ENCODE results near the gene ACTRT3.
"Not testable (repeated sequence)": the region's sequence is repeated elsewhere in the genome, so short reads cannot be mapped to it uniquely, and the experiment has no call there.

Gene ACTRT3

DNA sequence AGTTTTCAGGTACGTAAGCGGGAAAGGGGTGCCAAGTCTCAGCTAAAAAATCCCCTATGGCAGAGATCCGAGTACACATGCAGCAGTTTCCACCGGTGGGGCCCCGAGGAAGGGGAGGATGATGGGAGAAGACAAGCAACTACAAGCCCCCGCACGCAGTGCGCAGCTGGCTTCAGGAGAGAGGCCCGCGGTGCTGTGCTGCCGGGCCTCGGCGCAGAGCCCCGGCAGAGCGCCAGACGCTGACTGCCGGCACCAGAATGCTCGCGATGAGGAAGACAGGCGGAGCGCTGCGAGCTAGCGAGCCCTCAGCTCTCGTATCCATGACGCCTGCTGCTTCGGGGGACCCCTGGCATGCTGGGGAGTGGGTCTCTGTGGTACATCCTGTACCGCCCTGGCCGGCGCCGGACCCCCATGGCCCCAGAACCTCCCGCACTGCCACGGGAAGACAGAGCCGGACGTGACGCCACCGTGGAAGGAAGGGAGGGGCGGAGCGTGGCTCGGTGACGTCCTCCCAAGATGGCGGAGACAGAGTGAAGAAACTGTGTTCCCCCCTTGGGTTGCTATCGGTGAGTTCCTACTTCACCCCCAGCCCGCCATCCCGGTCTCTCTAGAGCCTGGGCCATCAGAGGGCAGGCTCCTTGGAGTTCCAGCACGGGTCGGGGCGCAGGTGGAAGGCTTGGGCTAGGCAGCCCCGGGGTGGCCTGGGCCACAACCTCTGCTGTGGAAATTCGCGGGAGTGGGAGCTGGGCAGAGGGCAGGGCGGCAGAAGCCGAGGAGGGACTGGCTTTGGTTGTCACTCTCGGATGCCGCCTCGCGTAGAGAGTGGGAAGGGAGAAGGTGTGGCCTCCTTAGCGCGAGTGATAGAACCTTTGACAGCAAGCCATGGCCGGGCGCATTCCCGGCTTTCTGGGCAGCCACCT lies 3.8 kb upstream of the ACTRT3 start, which contains the start of gene MYNN:
Gene MYNN, plus strand, starts transcription at position 500 of the 920 bp plus-strand sequence. CDS start 900 bp downstream, outside the sequence.
- peak; percentile 92 for DNase-seq (ENCODE audit: low spot score)

GRCh38 chr3:169772305-169772896 lies 3.0 kb upstream of the ACTRT3 start:
- peak; percentile 93 for DNase-seq (ENCODE audit: low spot score)

- peak; percentile 96 for DNase-seq (ENCODE audit: low spot score)
Observed at GRCh38 chr3:169771497-169772304, 2.3 kb upstream of the ACTRT3 start.

- DNase-seq (ENCODE audit: low spot score) = peak; percentile 94
Observed at GRCh38 chr3:169764882-169765612, 4.3 kb downstream of the ACTRT3 start, which contains the start of gene TERC. Gene TERC (minus strand): TSS chr3:169765060.

DNA sequence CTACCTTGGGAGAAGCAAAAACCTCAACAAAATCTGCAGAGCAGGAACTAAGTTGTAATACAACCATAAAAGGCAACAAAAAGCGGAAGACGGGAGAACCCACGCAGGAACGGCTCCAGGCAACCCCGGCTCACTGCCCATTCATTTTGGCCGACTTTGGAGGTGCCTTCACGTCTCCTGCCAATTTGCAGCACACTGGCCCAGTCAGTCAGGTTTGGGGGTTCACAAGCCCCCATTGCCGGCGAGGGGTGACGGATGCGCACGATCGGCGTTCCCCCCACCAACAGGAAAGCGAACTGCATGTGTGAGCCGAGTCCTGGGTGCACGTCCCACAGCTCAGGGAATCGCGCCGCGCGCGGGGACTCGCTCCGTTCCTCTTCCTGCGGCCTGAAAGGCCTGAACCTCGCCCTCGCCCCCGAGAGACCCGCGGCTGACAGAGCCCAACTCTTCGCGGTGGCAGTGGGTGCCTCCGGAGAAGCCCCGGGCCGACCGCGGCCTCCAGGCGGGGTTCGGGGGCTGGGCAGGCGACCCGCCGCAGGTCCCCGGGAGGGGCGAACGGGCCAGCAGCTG lies 5.0 kb downstream of the ACTRT3 start:
- DNase-seq (ENCODE audit: low spot score) = peak; percentile 47

DNA sequence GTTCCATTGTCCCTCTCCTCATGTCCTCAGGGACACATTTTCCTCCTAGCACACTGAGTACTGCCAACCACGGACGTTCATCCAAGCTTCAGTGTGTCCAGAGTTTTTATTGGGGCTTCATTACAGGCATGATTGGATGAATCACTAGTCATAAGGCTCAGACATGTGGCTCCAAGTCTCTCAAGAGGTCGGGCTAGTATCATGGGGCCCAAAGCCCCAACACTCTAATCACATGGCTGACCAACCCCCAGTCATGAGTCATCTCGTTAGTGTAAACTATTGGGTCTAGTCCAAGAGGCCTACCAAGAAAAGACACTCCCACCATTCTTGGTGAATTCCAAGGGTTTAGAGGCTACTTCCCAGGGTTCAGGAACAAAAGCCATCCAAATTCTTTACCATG lies 8.9 kb downstream of the ACTRT3 start:
- DNase-seq (ENCODE audit: low spot score) = no peak

DNA sequence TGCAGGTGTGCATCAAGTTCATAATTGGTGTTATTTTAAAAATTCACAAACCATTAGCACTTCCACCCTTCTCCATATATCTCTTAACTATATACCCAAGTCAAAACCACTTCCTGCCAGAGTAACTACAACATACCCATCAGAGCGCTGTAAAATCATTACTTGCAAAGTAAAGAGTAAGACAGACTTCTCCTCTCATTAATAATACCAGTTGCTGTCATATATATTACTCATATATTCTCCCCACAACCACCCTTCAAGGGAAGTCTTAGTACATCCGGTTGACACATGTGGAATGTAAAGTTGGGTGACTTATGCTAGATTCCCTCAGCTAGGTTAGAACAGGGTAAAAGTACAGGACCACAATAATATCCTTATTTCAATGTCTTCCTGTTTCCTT lies 10.1 kb downstream of the ACTRT3 start:
- DNase-seq (ENCODE audit: low spot score) = no peak

GRCh38 chr3:169758359-169758994 lies 10.9 kb downstream of the ACTRT3 start:
- no peak for DNase-seq (ENCODE audit: low spot score)

GRCh38 chr3:169755488-169755887 lies 13.9 kb downstream of the ACTRT3 start:
- no peak for DNase-seq (ENCODE audit: low spot score)

DNA sequence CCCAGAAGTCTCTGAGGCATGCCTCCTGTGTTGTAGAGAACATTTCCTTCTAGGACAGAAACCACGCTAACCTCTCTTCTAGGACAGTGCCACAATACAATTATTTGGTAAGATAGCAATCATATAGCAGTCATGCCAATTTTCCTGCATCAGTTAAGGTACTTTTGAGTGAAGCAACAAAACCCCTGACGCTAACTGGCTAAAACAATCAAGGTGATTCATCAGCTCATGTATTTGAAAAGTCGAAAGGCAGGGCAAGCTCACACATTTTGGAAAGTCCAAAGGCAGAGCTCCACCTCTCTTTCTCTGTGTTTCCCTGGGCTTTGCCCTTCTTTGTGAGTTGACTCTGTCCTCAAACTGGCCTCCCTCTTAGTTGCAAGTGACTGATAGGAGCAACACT lies 14.7 kb downstream of the ACTRT3 start:
- no peak for DNase-seq (ENCODE audit: low spot score)

- DNase-seq (ENCODE audit: low spot score) = no peak
Observed at GRCh38 chr3:169751875-169752274, 17.5 kb downstream of the ACTRT3 start.

DNA sequence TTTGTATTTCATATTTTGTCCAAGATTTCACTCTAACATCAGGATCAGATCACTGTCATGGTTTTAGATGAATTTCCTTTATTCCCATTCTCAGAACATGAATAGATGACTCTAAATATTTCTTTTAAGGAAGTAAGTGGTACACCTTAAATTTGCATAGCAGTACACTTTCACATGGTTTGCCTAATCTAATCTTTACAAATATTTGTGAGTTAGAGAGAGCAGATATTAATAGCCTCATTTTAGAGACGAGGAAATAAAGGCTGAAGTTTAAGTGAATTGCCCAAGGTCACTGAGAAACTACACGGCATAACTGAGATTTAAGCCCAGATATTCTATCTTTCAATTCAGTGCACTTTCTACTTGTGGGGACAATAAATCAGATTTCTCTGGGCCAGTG lies 18.7 kb downstream of the ACTRT3 start:
- DNase-seq (ENCODE audit: low spot score) = no peak

GRCh38 chr3:169748670-169749069 lies 20.7 kb downstream of the ACTRT3 start:
- no peak for DNase-seq (ENCODE audit: low spot score)

DNA sequence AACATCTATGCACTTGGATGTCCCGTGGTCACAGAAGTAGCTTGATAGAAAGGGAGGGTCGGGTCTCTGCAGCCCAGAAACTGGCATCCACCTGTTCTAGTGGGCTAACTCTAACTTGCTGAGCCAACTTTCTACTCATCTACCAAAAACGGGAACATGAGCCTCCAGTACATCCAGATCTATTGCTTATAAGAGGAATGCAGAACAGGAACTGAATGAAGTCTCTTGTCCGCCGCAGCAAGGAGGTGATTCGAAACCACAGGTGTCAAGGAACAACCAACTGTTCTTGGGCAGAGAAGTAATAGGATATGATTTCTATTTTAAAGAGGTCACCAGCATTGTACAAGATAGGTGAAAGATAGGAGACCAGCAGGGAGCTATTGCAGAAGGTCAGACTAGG lies 22.4 kb downstream of the ACTRT3 start:
- DNase-seq (ENCODE audit: low spot score) = no peak

DNA sequence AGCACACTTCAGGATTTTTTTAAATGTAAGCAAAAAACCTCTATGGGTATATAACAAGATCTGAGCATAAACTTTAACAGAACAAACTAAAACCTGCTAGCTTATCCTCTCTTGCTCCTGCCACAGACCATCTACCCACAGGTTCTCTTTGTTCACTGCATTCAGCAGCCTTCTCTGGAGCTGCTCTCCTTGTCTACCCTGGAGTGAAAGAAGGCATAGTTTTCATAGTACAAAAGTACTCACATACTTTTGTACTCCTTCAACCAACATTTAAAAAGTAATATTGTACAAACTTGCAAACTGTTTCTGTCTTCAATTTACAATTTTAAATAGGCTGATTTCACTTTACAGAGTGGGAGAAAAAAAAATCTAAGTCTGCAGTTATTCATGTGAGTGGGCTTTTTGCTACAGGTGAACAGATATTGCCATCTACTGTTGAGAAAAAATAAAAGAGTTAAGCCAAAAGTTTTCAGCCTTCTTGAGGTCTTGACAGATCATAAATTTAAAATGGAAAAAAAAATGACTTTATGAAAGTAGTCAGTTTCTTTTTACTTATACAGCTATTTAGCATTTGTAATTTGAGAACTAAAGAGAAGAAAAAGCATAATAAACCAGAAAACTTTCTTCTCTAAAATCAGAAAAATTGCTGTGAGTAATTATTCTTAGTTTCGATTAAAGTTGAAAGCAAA lies 24.9 kb downstream of the ACTRT3 start:
- peak; percentile 30 for DNase-seq (ENCODE audit: low spot score)

DNA sequence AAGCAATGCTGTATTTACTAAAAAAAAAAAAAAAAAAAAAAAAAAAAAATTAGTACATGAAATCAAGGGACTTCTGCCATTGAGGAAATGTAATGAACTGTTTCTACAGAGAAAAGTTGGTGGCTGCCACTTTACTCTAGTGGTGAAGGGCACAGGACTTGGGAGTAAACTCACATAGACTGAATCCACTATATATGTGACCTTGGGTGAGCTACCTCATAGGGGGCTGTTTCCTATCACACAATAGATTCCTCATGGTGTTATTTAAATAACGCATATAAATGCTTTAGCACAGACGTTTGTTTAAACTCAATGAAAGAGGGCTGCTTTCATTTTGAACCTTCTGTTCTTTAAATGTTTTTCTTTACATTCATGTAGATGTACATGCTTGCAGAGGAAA lies 30.3 kb downstream of the ACTRT3 start:
- DNase-seq (ENCODE audit: low spot score) = no peak

DNA sequence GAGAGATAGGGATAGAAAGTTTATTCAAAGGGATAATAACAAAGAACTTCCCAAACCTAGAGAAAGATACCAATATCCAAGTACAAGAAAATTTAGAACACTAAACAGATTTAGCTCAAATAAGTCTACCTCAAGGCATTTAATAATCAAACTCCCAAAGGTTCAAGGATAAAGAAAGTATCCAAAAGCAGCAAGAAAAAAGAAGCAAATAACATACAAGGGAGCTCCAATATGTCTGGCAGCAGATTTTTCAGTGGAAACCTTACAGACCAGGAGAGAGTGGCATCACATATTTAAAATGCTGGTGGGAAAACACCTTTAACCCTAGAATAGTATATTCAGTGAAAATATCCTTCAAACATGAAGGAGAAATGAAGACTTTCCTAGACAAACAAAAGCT lies 37.5 kb downstream of the ACTRT3 start:
- not testable (repeated sequence) for DNase-seq (ENCODE audit: low spot score)

DNA sequence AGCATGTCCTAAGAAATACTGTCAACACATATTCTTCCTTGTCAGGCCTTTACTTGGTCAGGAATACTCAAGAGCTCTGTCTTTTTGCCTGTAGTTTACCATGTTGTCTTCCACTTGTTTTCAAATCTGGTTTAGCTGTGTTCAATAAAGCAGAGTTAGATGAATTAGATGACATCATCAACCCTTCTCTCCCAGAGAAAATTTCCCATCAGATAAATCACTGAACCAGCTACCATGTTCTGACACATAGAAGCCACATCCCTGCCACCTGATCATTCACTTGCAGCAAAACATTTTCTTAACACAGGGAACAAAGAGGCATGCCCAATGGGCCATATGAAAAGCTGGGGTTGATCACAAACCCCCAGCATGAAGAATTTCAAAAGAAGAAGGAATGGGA lies 46.6 kb downstream of the ACTRT3 start:
- no peak for DNase-seq (ENCODE audit: low spot score)

GRCh38 chr3:169718415-169718814 lies 50.9 kb downstream of the ACTRT3 start:
- not testable (repeated sequence) for DNase-seq (ENCODE audit: low spot score)
